Cerebellar nuclear complex (tissue), 1 donor: ENCODE data around the gene MASP1.

ENCODE experiments used
- DNase-seq, 2 experiments: peaks; one replicate each; lab custom pipeline; 2025; lab: John Stamatoyannopoulos, UW

MASP1 gene

DNA sequence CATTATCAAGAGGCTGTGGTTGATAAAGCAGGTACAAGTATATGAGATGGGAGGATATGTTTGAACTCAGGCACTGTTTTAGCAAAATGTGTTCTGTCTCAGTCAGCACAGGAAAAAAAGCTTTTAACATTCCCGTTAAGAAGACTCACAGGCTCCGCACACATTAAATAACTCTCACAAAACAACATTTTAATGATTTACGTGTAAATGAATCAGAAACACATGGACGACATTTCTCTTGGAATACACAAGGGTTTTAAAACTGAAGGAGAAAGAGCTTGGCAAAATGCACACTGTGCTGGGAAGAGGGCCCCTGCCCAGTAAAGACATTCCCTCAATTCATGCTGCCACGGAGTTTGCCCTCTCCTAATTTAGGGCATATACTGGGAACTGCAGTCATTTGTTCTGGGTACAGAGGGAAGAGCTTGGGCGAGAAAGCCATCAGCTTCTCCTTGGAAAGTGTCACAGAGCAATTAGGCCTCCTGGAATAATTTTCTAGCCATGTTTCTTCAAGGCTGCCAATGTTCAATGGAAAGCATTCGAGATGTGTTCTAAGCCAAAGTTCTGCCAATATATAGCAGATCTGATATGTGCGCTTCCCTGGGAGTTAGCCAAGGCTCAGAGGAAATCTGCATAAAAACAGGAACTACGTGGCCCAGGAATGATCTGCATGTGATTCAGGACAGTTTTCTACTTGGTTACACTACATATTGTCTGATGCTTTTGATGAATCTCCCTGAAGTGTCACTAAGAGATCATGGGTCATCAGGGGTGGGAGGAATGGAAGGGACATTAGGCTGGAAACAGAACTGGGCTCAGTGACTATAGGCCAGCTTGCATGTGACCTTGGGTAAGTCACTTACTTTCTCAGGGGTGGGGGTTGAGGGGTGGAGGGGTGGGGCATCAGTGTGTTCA, 2.2 kb upstream of the MASP1 start:
- DNase-seq = no peak

GRCh38 chr3:187292631-187293515, 1.3 kb upstream of the MASP1 start:
- no peak for DNase-seq

- DNase-seq = no peak
These were observed 644 bp upstream of the MASP1 start for GRCh38 chr3:187292181-187292580.

- no peak for DNase-seq
These were observed 481 bp downstream of the MASP1 start for GRCh38 chr3:187291001-187291511.

DNA sequence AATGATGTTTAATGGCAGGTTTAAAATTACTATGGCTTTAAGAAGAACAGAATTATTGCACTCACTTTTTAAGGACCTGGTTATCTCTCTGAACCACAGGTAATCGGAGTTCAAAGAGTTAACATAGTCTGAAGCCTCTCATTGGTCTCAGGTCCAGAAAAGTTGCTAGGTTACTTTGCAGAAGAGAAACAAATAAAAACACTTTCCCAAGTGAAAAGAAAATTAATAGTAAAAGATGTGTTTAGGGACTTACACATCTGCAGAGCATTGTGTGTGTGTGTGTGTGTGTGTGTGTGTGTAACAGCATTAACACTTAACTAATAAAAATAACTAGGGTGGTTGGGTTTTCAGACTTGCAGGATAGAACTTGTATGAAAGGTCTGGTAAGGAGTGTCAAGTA, 1.0 kb downstream of the MASP1 start:
- DNase-seq = no peak

GRCh38 chr3:187288855-187289605, 2.5 kb downstream of the MASP1 start:
- no peak for DNase-seq

DNA sequence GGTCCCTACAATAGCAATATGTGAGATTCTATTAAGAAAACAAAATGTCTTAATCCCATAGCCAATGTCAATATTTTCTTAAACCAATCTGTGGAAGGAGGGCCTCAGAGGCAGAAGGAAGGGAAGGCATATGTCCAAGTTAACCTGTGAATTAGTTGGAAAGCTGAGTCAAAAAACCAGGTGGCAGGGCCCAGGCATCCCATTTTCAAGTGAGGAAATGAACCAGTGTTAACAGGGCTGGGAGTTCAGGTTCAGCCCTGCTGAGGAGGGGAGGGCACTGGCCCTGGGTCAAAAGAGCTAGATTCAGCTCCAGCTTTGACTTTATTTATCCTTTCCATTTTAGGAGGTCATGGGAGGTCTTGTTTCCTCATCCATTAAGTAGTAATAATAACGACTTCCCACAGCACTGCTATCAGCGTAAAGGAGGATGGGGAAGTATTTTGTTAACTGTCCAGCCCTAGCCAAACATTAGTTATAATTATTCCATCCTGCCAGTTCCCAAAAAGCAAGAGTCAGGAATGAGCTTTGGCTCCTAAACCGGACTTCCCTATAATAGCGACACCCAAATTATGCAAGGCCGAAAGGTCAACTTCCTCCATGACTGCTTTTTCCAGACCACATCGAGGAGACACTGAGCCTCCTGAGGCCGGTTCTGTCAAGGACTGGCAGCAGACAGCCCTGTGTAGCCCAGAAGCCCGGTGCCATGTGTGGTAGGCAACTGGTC, 3.2 kb downstream of the MASP1 start:
- DNase-seq = no peak

- no peak for DNase-seq
These were observed 4.3 kb downstream of the MASP1 start for GRCh38 chr3:187287256-187287655.

DNA sequence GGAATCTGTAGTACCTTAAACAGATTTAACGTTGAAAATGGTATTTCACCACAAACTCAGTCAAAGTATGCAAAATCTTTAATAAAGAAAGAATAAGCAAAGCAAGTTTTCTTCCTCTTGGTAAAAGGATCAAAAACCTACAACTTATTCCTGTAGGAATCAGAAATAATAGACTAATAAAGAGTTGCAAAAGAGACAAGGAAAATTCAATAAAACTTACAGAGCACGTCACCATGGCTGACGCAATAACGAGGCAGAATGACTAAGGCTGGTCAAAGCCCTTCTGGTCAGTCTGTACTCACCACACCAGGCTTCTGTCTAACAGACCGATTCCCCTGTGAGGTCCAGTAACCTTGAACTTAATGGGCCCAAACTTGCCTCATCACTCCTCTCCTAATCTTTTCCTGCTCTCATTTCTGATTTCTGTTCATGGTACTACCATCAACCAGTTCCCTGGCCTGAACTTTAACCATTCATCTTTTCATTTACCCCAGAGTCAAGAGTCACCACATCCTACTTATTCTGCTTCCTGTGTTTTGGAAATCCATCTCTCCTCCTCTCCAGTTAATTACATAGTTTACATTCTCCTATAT, 5.0 kb downstream of the MASP1 start:
- DNase-seq = no peak

DNA sequence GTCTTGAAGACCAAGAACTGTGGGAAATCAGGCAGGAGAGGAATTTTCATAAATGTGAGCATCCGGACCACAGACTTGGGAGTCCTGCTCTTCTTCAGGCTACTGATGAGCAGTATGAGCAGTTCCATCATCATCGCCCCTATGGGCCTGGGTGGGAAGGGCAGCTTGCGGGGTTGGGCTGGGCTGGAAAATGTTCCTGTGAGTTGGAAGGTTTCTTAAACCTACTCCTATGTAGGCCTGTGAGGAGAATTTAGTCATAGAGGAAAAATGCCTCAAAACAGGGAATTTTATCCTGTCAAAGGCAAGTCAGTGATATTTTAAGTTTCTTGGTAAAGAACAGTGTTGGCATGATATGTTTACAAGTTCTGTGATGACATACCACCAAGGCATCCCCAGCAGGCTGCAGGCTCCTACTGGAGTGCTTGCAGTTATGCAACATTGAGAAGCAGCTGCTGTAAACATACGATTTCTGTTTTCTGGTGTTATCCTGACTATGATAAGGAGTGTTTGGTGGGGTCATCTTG, 10.3 kb downstream of the MASP1 start:
- no peak for DNase-seq

GRCh38 chr3:187280644-187281043, 10.9 kb downstream of the MASP1 start:
- no peak for DNase-seq

DNA sequence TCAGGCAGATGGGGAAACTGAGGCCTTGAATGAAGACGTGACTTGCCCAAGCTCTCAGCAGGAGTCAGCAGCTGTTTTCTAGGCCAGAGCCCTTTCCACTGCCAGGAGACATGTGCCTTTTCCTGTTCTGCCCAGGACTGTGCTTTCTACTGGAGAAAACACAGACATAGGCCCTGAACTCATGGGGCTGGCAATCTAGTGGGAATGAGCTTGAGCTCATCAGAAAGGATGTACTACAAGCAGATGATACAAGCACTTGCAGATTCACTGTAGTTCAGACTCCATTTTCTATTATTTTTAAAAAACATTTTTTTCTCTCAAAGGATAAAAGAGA, 14.4 kb downstream of the MASP1 start:
- no peak for DNase-seq

GRCh38 chr3:187276397-187277128, 15.0 kb downstream of the MASP1 start:
- no peak for DNase-seq

DNA sequence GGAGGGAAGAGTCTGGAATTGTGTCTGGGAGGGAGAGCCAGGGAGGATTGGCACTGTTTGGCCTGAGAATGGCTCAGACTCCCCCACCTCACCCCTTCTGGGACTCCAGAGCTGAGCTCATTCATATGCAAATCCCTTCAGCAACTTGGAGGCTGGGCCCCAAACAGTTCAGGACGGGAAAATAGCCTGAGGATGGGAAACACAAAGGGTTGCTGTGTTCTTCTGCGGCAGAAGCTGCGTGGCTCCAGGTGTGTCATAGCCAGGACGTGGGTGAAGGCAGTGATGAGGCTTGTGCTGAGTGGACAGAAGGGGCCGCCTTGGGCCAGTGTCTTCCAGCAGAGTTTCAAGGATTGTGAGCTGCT, 16.6 kb downstream of the MASP1 start:
- DNase-seq = no peak

DNA sequence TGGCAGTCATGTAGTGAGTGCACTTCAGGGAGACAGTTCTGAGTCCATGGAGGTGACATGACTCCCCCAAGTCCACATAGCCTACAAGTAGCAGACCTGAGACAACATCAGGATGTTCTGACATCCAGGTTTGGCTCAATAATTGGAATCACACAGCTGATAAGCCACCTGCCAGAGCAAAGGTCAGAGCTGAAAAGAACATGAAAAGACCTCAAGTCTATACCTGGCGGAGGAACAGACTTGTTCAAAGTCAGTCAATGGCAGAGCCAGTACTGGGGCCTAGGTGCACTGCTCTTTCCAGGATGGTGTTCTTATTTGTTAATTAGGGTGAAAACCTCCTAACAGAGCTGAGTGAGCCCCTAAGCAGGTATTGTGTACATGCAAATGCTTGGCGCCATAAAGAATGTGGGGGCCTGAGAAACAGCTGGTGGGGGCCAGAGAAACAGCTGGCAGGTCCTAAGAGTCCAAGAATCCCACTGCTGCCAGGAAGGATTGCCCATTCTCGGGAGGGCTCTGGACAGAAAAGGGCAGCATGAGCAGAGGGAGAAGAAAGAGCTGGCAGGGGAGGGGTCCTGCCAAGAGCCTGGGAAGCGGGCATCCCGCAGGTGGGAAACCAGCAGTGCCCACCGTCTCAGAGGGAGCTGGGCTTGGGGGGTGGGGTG, 17.1 kb downstream of the MASP1 start:
- DNase-seq = no peak

GRCh38 chr3:187271582-187271981, 20.0 kb downstream of the MASP1 start:
- DNase-seq = no peak

GRCh38 chr3:187269486-187269885, 22.1 kb downstream of the MASP1 start:
- no peak for DNase-seq

DNA sequence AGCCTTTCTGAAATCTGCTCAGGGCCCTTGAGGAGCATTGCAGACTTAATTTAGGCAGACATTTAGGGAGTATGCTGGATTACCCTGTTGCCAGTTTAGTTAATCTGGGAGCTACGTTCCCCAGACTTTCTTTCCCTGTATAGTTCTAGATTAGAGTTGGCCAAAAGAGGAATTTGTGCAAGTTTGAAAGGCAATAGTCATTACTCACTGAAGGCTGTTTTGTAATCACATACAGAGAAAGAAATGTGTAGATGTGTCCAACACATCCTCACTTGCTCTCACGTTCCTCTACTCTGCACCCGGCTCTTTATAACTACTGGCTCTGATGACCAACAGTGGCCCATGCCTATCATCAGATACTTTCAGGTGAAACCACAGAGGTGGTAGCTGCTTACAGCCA, 24.2 kb downstream of the MASP1 start:
- DNase-seq = no peak

DNA sequence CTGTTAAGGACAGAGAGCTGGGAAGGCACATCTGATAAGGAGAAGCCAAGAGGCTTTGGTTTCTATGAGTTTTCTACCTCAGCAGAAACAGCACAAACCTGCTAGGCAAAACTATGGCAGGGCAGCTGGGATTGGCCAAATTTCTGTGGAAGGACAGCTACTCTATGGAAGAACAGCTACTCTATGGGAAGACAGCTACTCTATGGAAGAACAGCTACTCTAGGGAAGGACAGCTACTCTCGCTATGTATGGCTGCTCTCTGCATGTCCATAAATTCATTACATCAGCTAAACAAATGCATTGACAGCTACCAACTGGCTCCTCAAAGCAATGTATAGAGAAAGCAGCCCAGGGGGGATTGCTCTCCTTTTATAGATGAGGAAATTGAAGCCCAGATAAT, 24.8 kb downstream of the MASP1 start:
- no peak for DNase-seq
